H1 (cell line): ENCODE measurements around the gene CHI3L1. TPM values are rescaled to one million over a fixed set of nuclear protein-coding genes. Genes with fewer than 3 reads are reported as not detected.

Experiments used
- CTCF ChIA-PET: fragments of 300-600 bp; sonication (Branson Sonifier 250); formaldehyde crosslinking; loops from one replicate; lab custom pipeline; 2021; ENCODE audit not compliant: partially characterized antibody; lab: Charles Lee
- POLR2A ChIA-PET: fragments of 300-600 bp; sonication (Branson Sonifier 250); formaldehyde crosslinking; loops from one replicate; lab custom pipeline; 2021; ENCODE audit warnings: inconsistent platforms; ENCODE audit not compliant: partially characterized antibody; lab: Charles Lee
- DNase-seq, 2 experiments: peaks; one replicate each; pipeline versions ENCODE4 v3.0.0 to v3.0.0-alpha.2; 2010 to 2022; ENCODE audit warnings: low spot score in 2 of 2, low read depth in 1 of 2, mixed read lengths in 1 of 2
- FAIRE-seq: peaks from 2 replicates; lab custom pipeline; 2011; peaks lifted over from hg19 to GRCh38; lab: Jason Lieb, UNC
- H2AFZ ChIP-seq: 2 replicates; pipeline ENCODE4 v1.8.1; 2012; ENCODE audit warnings: low read length, inconsistent platforms
- H2AK5ac ChIP-seq: 2 replicates; pipeline ENCODE4 v1.6.1; 2013; ENCODE audit warnings: low read depth, low read length
- H2BK120ac ChIP-seq: replicated peaks from 2 replicates; pipeline ENCODE3; 2013; ENCODE audit warnings: low read depth, low read length, inconsistent platforms
- H2BK12ac ChIP-seq: 2 replicates; pipeline ENCODE4 v1.6.1; 2013; ENCODE audit warnings: low read depth, low read length
- H2BK15ac ChIP-seq: 2 replicates; pipeline ENCODE4 v1.6.1; 2013; ENCODE audit warnings: low read length
- H2BK20ac ChIP-seq: 2 replicates; pipeline ENCODE4 v1.6.1; 2013; ENCODE audit warnings: low read length
- H2BK5ac ChIP-seq: 2 replicates; pipeline ENCODE4 v1.6.1; 2013; ENCODE audit warnings: low read depth, low read length
- H3K14ac ChIP-seq: 2 replicates; pipeline ENCODE4 v1.6.1; 2013; ENCODE audit warnings: inconsistent platforms; ENCODE audit not compliant: insufficient read length
- H3K18ac ChIP-seq: 2 replicates; pipeline ENCODE4 v1.6.1; 2013; ENCODE audit warnings: low read length; ENCODE audit errors: extremely low read depth
- H3K23ac ChIP-seq: 2 replicates; pipeline ENCODE4 v1.6.1; 2013; ENCODE audit warnings: inconsistent platforms; ENCODE audit not compliant: insufficient read length
- H3K23me2 ChIP-seq: 2 replicates; pipeline ENCODE4 v1.6.1; 2013; ENCODE audit warnings: low read depth, low read length
- H3K27ac ChIP-seq: 2 replicates; pipeline ENCODE4 v1.6.1; 2011; ENCODE audit warnings: low read depth, low read length, inconsistent platforms
- H3K27me3 ChIP-seq, 4 experiments: replicated peaks in 1 of 4; 1 replicate in 1 of 4; 2 replicates in 3 of 4; pipeline versions ENCODE4 v1.6.1 to v1.8.1; 2011 to 2013; ENCODE audit warnings: low read length in 3 of 4, mild to moderate bottlenecking in 3 of 4, inconsistent platforms in 2 of 4, mixed read lengths in 2 of 4, moderate library complexity in 1 of 4; ENCODE audit not compliant: control insufficient read depth in 3 of 4, insufficient read depth in 3 of 4; ENCODE audit errors: extremely low read depth in 1 of 4
- H3K36me3 ChIP-seq, 4 experiments: 2 replicates each; pipeline versions ENCODE4 v1.6.1 to v1.8.1; 2011 to 2013; ENCODE audit warnings: mild to moderate bottlenecking in 4 of 4, low read length in 3 of 4, moderate library complexity in 2 of 4, control low read depth in 1 of 4, inconsistent platforms in 1 of 4; ENCODE audit not compliant: insufficient read depth in 4 of 4, control insufficient read depth in 2 of 4
- H3K4ac ChIP-seq: replicated peaks from 2 replicates; pipeline ENCODE3; 2013; ENCODE audit warnings: low read length, low read depth, mixed read lengths, inconsistent platforms; ENCODE audit not compliant: insufficient read length
- H3K4me1 ChIP-seq, 4 experiments: replicated peaks in 1 of 4; 1 replicate in 1 of 4; 2 replicates in 3 of 4; pipeline versions ENCODE4 v1.6.1 to v1.8.1; 2011 to 2013; ENCODE audit warnings: low read length in 3 of 4, inconsistent platforms in 2 of 4, mixed read lengths in 1 of 4; ENCODE audit not compliant: insufficient read depth in 4 of 4, control insufficient read depth in 3 of 4
- H3K4me2 ChIP-seq, 2 experiments: 2 replicates each; pipeline versions ENCODE4 v1.6.1 to v1.8.1; 2011 to 2013; ENCODE audit warnings: low read depth in 2 of 2, low read length in 2 of 2, control low read depth in 1 of 2, inconsistent platforms in 1 of 2, mild to moderate bottlenecking in 1 of 2; ENCODE audit not compliant: insufficient read depth in 1 of 2
- H3K4me3 ChIP-seq, 4 experiments: fragments of 200-600, 300-600 bp in 1 of 4; sonication (generic), shearing (Covaris generic), sonication (Bioruptor Twin) in 1 of 4; 2 replicates each; pipeline versions ENCODE4 v1.5.1 to v1.8.1; 2011 to 2016; ENCODE audit warnings: low read length in 4 of 4, low read depth in 3 of 4, control low read depth in 2 of 4, inconsistent platforms in 2 of 4, mild to moderate bottlenecking in 2 of 4, mixed read lengths in 1 of 4, moderate library complexity in 1 of 4; ENCODE audit not compliant: insufficient read depth in 2 of 4; ENCODE audit errors: extremely low read depth in 1 of 4
- H3K56ac ChIP-seq: replicated peaks from 2 replicates; pipeline ENCODE3; 2013; ENCODE audit warnings: low read depth, mild to moderate bottlenecking, mixed read lengths, low read length, inconsistent platforms; ENCODE audit not compliant: insufficient read length
- H3K79me1 ChIP-seq: 2 replicates; pipeline ENCODE4 v1.6.1; 2013; ENCODE audit warnings: low read depth, low read length, control low read depth
- H3K79me2 ChIP-seq, 2 experiments: 2 replicates each; pipeline versions ENCODE4 v1.6.1 to v1.8.1; 2012 to 2013; ENCODE audit warnings: low read length in 2 of 2, mild to moderate bottlenecking in 2 of 2, inconsistent platforms in 1 of 2; ENCODE audit not compliant: insufficient read depth in 2 of 2, control insufficient read depth in 1 of 2
- H3K9ac ChIP-seq, 4 experiments: replicated peaks in 1 of 4; 1 replicate in 1 of 4; 2 replicates in 3 of 4; pipeline versions ENCODE4 v1.6.1 to v1.8.1; 2011 to 2013; ENCODE audit warnings: low read depth in 3 of 4, low read length in 3 of 4, control low read depth in 2 of 4, mild to moderate bottlenecking in 2 of 4, moderate library complexity in 2 of 4, inconsistent platforms in 1 of 4; ENCODE audit errors: extremely low read depth in 1 of 4
- H3K9me3 ChIP-seq, 2 experiments: 2 replicates each; pipeline versions ENCODE4 v1.6.1 to v1.8.1; 2012 to 2013; ENCODE audit warnings: mild to moderate bottlenecking in 2 of 2, moderate library complexity in 2 of 2, control low read depth in 1 of 2, inconsistent platforms in 1 of 2, low read depth in 1 of 2, low read length in 1 of 2, mixed read lengths in 1 of 2; ENCODE audit not compliant: insufficient read depth in 2 of 2
- H4K20me1 ChIP-seq, 2 experiments: replicated peaks in 1 of 2; 2 replicates each; pipeline versions ENCODE3 to v1.8.1; 2011 to 2013; ENCODE audit warnings: inconsistent platforms in 2 of 2, low read length in 2 of 2, mild to moderate bottlenecking in 1 of 2; ENCODE audit not compliant: insufficient read depth in 2 of 2, control insufficient read depth in 1 of 2
- H4K5ac ChIP-seq: 2 replicates; pipeline ENCODE4 v1.6.1; 2013; ENCODE audit warnings: low read length, low read depth, mixed read lengths, inconsistent platforms; ENCODE audit not compliant: insufficient read length
- H4K8ac ChIP-seq: 2 replicates; pipeline ENCODE4 v1.8.0; 2013; ENCODE audit warnings: mild to moderate bottlenecking, moderate library complexity, low read length, inconsistent platforms; ENCODE audit not compliant: insufficient read depth; ENCODE audit errors: extremely low read depth
- H4K91ac ChIP-seq: replicated peaks from 2 replicates; pipeline ENCODE3; 2013; ENCODE audit warnings: low read length, mixed read lengths, inconsistent platforms; ENCODE audit not compliant: insufficient read length
- BRCA1 ChIP-seq: IDR thresholded peaks from 2 replicates; pipeline ENCODE4 v1.6.1; 2012; ENCODE audit warnings: low read depth, low read length, improper control_type of control experiment
- RAD21 ChIP-seq, 2 experiments: IDR thresholded peaks in 1 of 2; conservative IDR thresholded peaks in 1 of 2; 2 replicates each; pipeline ENCODE4 v1.6.1; 2011; ENCODE audit warnings: low read depth in 2 of 2, low read length in 2 of 2, improper control_type of control experiment in 1 of 2, inconsistent platforms in 1 of 2, mild to moderate bottlenecking in 1 of 2, moderate library complexity in 1 of 2
- WGBS, 2 experiments: shearing (Covaris generic) in 1 of 2; methylation state at CpG; one replicate each; pipeline versions ENCODE4 v1.1.6 to v1.1.7; 2013 to 2015; ENCODE audit warnings: low lambda C conversion rate in 2 of 2, mixed read lengths in 2 of 2, inconsistent platforms in 1 of 2, low coverage in 1 of 2, missing lambda C conversion rate in 1 of 2; ENCODE audit not compliant: insufficient replicate concordance in 2 of 2, insufficient coverage in 1 of 2, insufficient read length in 1 of 2; ENCODE audit errors: extremely low coverage in 1 of 2, missing lambda C conversion rate in 1 of 2; 5-methylcytosine and 5-hydroxymethylcytosine counted together
- polyA plus RNA-seq, 7 experiments: library from polyadenylated mRNA; depleted of rRNA in 3 of 7; stranded (reverse) in 5 of 7; unstranded in 2 of 7; fragments of >200 nt in 5 of 7; fragments of 200-250 nt in 2 of 7; gene quantifications; 1 replicate in 5 of 7; 2 replicates in 1 of 7; 4 replicates in 1 of 7; pipeline versions ENCODE4 v1.2.1 to v1.2.3, GENCODE V29; 2011 to 2013; ENCODE audit warnings: missing spikeins in 2 of 7, mixed read lengths in 2 of 7
- total RNA-seq: library from RNA; stranded (reverse); fragmentation: NEBNext Ultra II Directional; extraction: Animal tissue kit (Norgen Biotek cat#: 25700); gene quantifications from 2 replicates; pipeline ENCODE4 v1.2.1, GENCODE V29; 2021
- TF ChIP-seq, protein P1 (sequence below), 3 experiments: IDR thresholded peaks; 1 replicate in 2 of 3; 2 replicates in 1 of 3; pipeline versions ENCODE4 v1.5.1 to v1.6.1; 2011; ENCODE audit warnings: low read length in 3 of 3, mild to moderate bottlenecking in 3 of 3, inconsistent platforms in 2 of 3, low read depth in 1 of 3, moderate library complexity in 1 of 3; ENCODE audit not compliant: insufficient read depth in 1 of 3; ENCODE audit errors: control extremely low read depth in 1 of 3

Gene CHI3L1
- total and polyA plus RNA-seq, 2 of the 8 experiments (the other 6 are each of a cell fraction or from before 2014, with no cell fraction given), result 1.0 TPM; not detected in 1

DNA sequence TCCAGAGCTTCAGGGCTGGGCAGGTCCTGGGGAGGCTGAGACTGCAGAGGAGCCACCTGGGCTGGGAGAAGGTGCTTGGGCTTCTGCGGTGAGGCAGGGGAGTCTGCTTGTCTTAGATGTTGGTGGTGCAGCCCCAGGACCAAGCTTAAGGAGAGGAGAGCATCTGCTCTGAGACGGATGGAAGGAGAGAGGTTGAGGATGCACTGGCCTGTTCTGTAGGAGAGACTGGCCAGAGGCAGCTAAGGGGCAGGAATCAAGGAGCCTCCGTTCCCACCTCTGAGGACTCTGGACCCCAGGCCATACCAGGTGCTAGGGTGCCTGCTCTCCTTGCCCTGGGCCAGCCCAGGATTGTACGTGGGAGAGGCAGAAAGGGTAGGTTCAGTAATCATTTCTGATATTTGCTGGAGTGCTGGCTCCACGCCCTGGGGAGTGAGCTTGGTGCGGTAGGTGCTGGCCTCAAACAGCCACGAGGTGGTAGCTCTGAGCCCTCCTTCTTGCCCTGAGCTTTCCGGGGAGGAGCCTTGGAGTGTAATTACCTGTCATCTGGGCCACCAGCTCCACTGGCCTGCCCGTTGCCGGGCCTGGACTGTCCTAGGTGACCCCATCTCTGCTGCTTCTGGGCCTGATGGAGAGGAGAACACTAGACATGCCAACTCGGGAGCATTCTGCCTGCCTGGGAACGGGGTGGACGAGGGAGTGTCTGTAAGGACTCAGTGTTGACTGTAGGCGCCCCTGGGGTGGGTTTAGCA lies 20.1 kb downstream of the CHI3L1 start:
- Histone ChIP-seq H4K5ac (no peak overlapping the region), H3K4ac (no peak overlapping the region), H2BK20ac (no peak overlapping the region), H3K27me3 (no peaks in the 10 kb centered on the region), H3K23me2 (no peaks in the 10 kb centered on the region), H2AFZ (no peak overlapping the region), H3K79me2 (no peaks in the 10 kb centered on the region), H3K14ac (no peak overlapping the region), H3K56ac (no peak overlapping the region), H3K79me1 (no peaks in the 10 kb centered on the region), H2BK15ac (no peak overlapping the region), H4K20me1 (no peaks in the 10 kb centered on the region), H3K36me3 (no peaks in the 10 kb centered on the region), H3K27ac (no peak overlapping the region), H3K4me2 (no peak overlapping the region), H3K23ac (no peak overlapping the region), H4K8ac (no peak overlapping the region), H3K4me1 (no peaks in the 10 kb centered on the region; a peak in 1 of 7 replicates), H2BK12ac (0 out of 2 replicates have a peak overlapping the region, but pooled peaks have one; percentile 39), H2BK5ac (no peak overlapping the region), H2BK120ac (no peak overlapping the region), H2AK5ac (no peak overlapping the region), H3K9me3 (no peaks in the 10 kb centered on the region), H3K9ac (no peak overlapping the region), H3K4me3 (no peak overlapping the region), H4K91ac (no peak overlapping the region), H3K18ac (no peak overlapping the region)
- ChIA-PET CTCF (interaction anchor here (0.7 to 16.8 kb wide), 20 partner anchors 9 to 167 kb away, joined by 3 to 511 read pairs (median 4); partner anchors contain the start of genes ADORA1 and MYBPH), POLR2A (interaction anchor here (1.0 kb wide), 1 partner anchor 42 kb away, joined by 3 read pairs; no protein-coding TSS in a partner anchor)
- TF ChIP-seq RAD21 (IDR thresholded peaks at IDR 0.05 in 1 of 2, conservative IDR thresholded peaks at IDR 0.05 in 1 of 2; ENCODE audit: low read depth in 2 of 2, low read length in 2 of 2) (peak; percentile 5 to 23; a peak in 1 of 4 replicates), BRCA1 (no peak)
- TF ChIP-seq, protein P1, sequence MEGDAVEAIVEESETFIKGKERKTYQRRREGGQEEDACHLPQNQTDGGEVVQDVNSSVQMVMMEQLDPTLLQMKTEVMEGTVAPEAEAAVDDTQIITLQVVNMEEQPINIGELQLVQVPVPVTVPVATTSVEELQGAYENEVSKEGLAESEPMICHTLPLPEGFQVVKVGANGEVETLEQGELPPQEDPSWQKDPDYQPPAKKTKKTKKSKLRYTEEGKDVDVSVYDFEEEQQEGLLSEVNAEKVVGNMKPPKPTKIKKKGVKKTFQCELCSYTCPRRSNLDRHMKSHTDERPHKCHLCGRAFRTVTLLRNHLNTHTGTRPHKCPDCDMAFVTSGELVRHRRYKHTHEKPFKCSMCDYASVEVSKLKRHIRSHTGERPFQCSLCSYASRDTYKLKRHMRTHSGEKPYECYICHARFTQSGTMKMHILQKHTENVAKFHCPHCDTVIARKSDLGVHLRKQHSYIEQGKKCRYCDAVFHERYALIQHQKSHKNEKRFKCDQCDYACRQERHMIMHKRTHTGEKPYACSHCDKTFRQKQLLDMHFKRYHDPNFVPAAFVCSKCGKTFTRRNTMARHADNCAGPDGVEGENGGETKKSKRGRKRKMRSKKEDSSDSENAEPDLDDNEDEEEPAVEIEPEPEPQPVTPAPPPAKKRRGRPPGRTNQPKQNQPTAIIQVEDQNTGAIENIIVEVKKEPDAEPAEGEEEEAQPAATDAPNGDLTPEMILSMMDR (IDR thresholded peaks at IDR 0.05; ENCODE audit: control extremely low read depth in 1 of 3, insufficient read depth in 1 of 3, low read depth in 1 of 3, low read length in 3 of 3), result peak; percentile 15 to 32 (median 17); a peak in 2 of 4 replicates
- WGBS, 2 experiments, result 86% methylated on average over 14 of the region's 14 CpGs; no CpG with 5 or more reads in 1 of the 2 experiments
- FAIRE-seq (no peak), DNase-seq (no peak)
